HFF-Myc (cell line): ENCODE results near the gene NET1.
"Not testable (repeated sequence)": the region's sequence is repeated elsewhere in the genome, so short reads cannot be mapped to it uniquely, and the experiment has no call there.

Source experiments
- DNase-seq: peaks from one replicate; pipeline ENCODE4 v3.0.0-alpha.2; 2011; ENCODE audit warnings: low read depth; ENCODE audit errors: extremely low read depth
- H3K4me3 ChIP-seq: replicated peaks from 2 replicates; pipeline ENCODE4 v1.5.1; 2011; ENCODE audit warnings: low read depth, mild to moderate bottlenecking, control low read depth, low read length
- TF ChIP-seq, protein P1 (sequence below): IDR thresholded peaks from 2 replicates; pipeline ENCODE4 v1.5.1; 2012; ENCODE audit warnings: mild to moderate bottlenecking, low read depth, low read length, control low read depth; ENCODE audit errors: missing control alignments

The NET1 gene

GRCh38 chr10:5370493-5371352 lies 41.6 kb upstream of the NET1 start:
- H3K4me3 ChIP-seq, result no peak overlapping the region
- TF ChIP-seq, protein P1, sequence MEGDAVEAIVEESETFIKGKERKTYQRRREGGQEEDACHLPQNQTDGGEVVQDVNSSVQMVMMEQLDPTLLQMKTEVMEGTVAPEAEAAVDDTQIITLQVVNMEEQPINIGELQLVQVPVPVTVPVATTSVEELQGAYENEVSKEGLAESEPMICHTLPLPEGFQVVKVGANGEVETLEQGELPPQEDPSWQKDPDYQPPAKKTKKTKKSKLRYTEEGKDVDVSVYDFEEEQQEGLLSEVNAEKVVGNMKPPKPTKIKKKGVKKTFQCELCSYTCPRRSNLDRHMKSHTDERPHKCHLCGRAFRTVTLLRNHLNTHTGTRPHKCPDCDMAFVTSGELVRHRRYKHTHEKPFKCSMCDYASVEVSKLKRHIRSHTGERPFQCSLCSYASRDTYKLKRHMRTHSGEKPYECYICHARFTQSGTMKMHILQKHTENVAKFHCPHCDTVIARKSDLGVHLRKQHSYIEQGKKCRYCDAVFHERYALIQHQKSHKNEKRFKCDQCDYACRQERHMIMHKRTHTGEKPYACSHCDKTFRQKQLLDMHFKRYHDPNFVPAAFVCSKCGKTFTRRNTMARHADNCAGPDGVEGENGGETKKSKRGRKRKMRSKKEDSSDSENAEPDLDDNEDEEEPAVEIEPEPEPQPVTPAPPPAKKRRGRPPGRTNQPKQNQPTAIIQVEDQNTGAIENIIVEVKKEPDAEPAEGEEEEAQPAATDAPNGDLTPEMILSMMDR, result no peak
- no peak for DNase-seq

DNA sequence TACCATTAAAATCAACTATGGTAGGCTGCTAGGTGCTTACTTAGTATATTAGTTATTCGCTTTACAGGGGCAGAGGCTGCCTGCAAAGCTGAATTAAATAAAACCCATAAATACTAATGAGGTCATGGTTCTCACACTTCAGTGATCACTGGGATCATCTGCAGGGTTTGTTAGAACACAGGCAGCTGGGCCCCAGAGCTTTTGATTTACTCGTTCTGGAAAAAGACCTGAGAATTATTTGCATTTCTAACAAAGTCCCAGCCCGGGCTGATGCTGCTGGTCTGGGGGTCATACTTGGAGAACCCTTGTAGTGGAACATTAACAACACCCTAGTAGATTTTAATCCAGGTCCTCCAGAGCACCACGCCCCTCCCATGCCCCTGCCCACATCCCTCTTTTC lies 39.0 kb upstream of the NET1 start:
- no peak overlapping the region for H3K4me3 ChIP-seq
- DNase-seq, result no peak
- TF ChIP-seq, protein P1, result no peak

DNA sequence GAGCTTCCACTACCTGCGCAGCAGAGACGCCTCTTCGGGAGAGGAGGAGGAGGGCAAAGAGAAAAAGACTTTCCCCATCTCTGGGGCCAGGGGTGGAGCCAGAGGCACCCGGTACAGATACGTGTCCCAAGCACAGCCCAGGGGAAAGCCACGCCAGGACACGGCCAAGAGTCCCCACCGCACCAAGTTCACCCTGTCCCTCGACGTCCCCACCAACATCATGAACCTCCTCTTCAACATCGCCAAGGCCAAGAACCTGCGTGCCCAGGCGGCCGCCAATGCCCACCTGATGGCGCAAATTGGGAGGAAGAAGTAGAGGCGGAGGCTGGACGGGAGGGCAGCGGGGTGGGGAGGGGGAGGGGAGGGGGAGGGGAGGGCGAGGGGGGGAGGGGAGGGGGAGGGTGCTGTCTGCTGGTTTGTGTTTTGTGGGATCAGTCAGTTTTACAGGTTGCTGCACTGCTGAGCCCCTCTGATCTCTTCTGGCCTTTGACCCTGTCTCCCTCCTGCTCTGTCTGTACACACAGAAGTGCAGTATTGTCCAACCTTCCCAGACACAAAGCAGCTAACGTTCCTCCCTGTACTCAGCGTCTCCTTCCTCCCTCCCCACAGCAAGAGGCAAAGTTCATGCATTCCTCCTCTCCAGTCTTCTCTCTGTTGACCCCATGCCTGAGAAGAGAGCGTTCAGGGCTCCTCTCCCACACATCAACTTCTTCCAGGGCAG lies 38.3 kb upstream of the NET1 start:
- DNase-seq, result no peak
- H3K4me3 ChIP-seq, result no peak overlapping the region
- TF ChIP-seq, protein P1, result no peak

- DNase-seq, result no peak
- TF ChIP-seq, protein P1, result no peak
- no peak overlapping the region for H3K4me3 ChIP-seq
Observed at GRCh38 chr10:5376450-5376849, 35.9 kb upstream of the NET1 start.

GRCh38 chr10:5379202-5379601 lies 33.2 kb upstream of the NET1 start:
- H3K4me3 ChIP-seq, DNase-seq: not testable (repeated sequence)

DNA sequence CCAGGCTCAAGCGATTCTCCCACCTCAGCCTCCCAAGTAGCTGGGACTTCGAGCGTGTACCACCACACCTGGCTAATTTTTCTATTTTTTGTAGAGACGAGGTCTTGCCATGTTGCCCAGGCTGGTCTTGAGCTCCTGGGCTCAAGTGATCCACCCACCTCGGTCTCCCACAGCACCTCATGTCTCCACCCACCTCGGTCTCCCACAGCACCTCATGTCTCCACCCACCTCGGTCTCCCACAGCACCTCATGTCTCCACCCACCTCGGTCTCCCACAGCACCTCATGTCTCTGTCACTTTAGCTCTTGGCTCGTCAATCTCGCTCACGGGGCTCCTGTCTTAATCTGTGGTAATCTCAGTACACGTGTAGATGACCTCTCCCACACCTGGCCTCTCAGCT lies 32.0 kb upstream of the NET1 start:
- not testable (repeated sequence) for H3K4me3 ChIP-seq, DNase-seq

GRCh38 chr10:5381187-5381586 lies 31.2 kb upstream of the NET1 start:
- H3K4me3 ChIP-seq, result no peak overlapping the region
- TF ChIP-seq, protein P1, result no peak
- no peak for DNase-seq

DNA sequence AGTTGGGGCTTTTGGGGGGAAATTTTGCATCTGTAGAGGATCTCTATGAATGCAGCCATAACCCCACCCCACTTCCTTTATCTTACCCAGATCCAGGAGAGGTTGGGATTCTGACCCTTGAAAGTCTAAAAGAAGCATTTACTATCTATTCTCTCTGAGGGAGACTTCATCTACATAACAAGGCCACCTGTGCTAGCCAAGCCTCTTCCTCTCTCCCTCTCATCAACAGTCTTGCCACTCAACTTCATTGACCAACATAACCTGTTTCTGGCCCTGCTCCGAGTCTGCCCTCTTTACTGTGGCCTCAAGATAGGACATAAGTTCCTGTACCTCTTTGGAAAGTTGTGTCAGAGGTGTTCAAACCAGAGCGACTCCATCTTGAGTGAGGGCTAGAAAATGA lies 27.1 kb upstream of the NET1 start:
- DNase-seq, result no peak
- no peak overlapping the region for H3K4me3 ChIP-seq
- TF ChIP-seq, protein P1, result no peak
